Measurements from ENCODE around the gene SCARB2.
A peak's percentile ranks its signal among the peaks of the same experiment; 100 is the strongest.

Gene SCARB2

GRCh38 chr4:76213415-76214176, at the start of gene SCARB2:
SCARB2 (minus strand) TSS chr4:76213824; CDS start chr4:76213543, 281 bp downstream.
- Histone ChIP-seq H3K36me3 (ENCODE audit: control insufficient read depth, insufficient read depth, low read length) (no peaks in the 10 kb centered on the region), H3K4me3 (ENCODE audit: low read depth, low read length) (peak within 1 kb of the TSS; percentile 82), H3K9ac (ENCODE audit: low read depth, low read length) (peak within 1 kb of the TSS; percentile 77), H3K4me1 (ENCODE audit: control insufficient read depth, insufficient read depth, low read length) (peaks cover 24% of the 10 kb centered on the region), H3K9me3 (ENCODE audit: control insufficient read depth, insufficient read depth, low read length) (no peaks in the 10 kb centered on the region), H3K27me3 (ENCODE audit: control insufficient read depth, insufficient read depth, low read length) (peaks cover 5% of the 10 kb centered on the region; the same call in 1 of the 2 replicates), H3K27ac (ENCODE audit: low read depth, low read length) (peak within 1 kb of the TSS; percentile 86)

GRCh38 chr4:76260571-76260970, 46.9 kb upstream of the SCARB2 start:
- H3K9me3 ChIP-seq (ENCODE audit: control insufficient read depth, insufficient read depth, low read length) = no peaks in the 10 kb centered on the region
- H3K9ac ChIP-seq (ENCODE audit: low read depth, low read length) = no peak overlapping the region
- H3K36me3 ChIP-seq (ENCODE audit: control insufficient read depth, insufficient read depth, low read length) = no peaks in the 10 kb centered on the region
- H3K27ac ChIP-seq (ENCODE audit: low read depth, low read length) = no peak overlapping the region
- no peaks in the 10 kb centered on the region for H3K27me3 ChIP-seq (ENCODE audit: control insufficient read depth, insufficient read depth, low read length)
- no peak overlapping the region for H3K4me3 ChIP-seq (ENCODE audit: low read depth, low read length)
- H3K4me1 ChIP-seq (ENCODE audit: control insufficient read depth, insufficient read depth, low read length) = no peaks in the 10 kb centered on the region

GRCh38 chr4:76257824-76258223, 44.2 kb upstream of the SCARB2 start:
- Histone ChIP-seq H3K27ac (ENCODE audit: low read depth, low read length) (no peak overlapping the region), H3K4me1 (ENCODE audit: control insufficient read depth, insufficient read depth, low read length) (no peaks in the 10 kb centered on the region), H3K4me3 (ENCODE audit: low read depth, low read length) (no peak overlapping the region), H3K36me3 (ENCODE audit: control insufficient read depth, insufficient read depth, low read length) (no peaks in the 10 kb centered on the region), H3K9me3 (ENCODE audit: control insufficient read depth, insufficient read depth, low read length) (no peaks in the 10 kb centered on the region), H3K9ac (ENCODE audit: low read depth, low read length) (no peak overlapping the region), H3K27me3 (ENCODE audit: control insufficient read depth, insufficient read depth, low read length) (peaks cover 5% of the 10 kb centered on the region; the same call in 1 of the 2 replicates)

GRCh38 chr4:76256968-76257367, 43.3 kb upstream of the SCARB2 start:
- H3K4me1 ChIP-seq (ENCODE audit: control insufficient read depth, insufficient read depth, low read length) = no peaks in the 10 kb centered on the region
- H3K9me3 ChIP-seq (ENCODE audit: control insufficient read depth, insufficient read depth, low read length) = no peaks in the 10 kb centered on the region
- no peaks in the 10 kb centered on the region for H3K36me3 ChIP-seq (ENCODE audit: control insufficient read depth, insufficient read depth, low read length)
- no peak overlapping the region for H3K27ac ChIP-seq (ENCODE audit: low read depth, low read length)
- H3K4me3 ChIP-seq (ENCODE audit: low read depth, low read length) = no peak overlapping the region
- no peak overlapping the region for H3K9ac ChIP-seq (ENCODE audit: low read depth, low read length)
- peaks cover 12% of the 10 kb centered on the region for H3K27me3 ChIP-seq (ENCODE audit: control insufficient read depth, insufficient read depth, low read length)

- Histone ChIP-seq H3K4me3 (ENCODE audit: low read depth, low read length) (no peak overlapping the region), H3K36me3 (ENCODE audit: control insufficient read depth, insufficient read depth, low read length) (no peaks in the 10 kb centered on the region), H3K9ac (ENCODE audit: low read depth, low read length) (no peak overlapping the region), H3K4me1 (ENCODE audit: control insufficient read depth, insufficient read depth, low read length) (peaks cover 3% of the 10 kb centered on the region), H3K27me3 (ENCODE audit: control insufficient read depth, insufficient read depth, low read length) (peaks cover 19% of the 10 kb centered on the region), H3K9me3 (ENCODE audit: control insufficient read depth, insufficient read depth, low read length) (no peaks in the 10 kb centered on the region), H3K27ac (ENCODE audit: low read depth, low read length) (no peak overlapping the region)
Measured at GRCh38 chr4:76256032-76256431, 42.4 kb upstream of the SCARB2 start.

- H3K27ac ChIP-seq (ENCODE audit: low read depth, low read length) = no peak overlapping the region
- H3K4me3 ChIP-seq (ENCODE audit: low read depth, low read length) = no peak overlapping the region
- no peak overlapping the region for H3K9ac ChIP-seq (ENCODE audit: low read depth, low read length)
- H3K4me1 ChIP-seq (ENCODE audit: control insufficient read depth, insufficient read depth, low read length) = peaks cover 9% of the 10 kb centered on the region
- peaks cover 25% of the 10 kb centered on the region for H3K27me3 ChIP-seq (ENCODE audit: control insufficient read depth, insufficient read depth, low read length)
- no peaks in the 10 kb centered on the region for H3K9me3 ChIP-seq (ENCODE audit: control insufficient read depth, insufficient read depth, low read length)
- H3K36me3 ChIP-seq (ENCODE audit: control insufficient read depth, insufficient read depth, low read length) = no peaks in the 10 kb centered on the region
Measured at GRCh38 chr4:76253511-76253910, 39.9 kb upstream of the SCARB2 start.

GRCh38 chr4:76252271-76252653, 38.6 kb upstream of the SCARB2 start:
- no peak overlapping the region for H3K9ac ChIP-seq (ENCODE audit: low read depth, low read length)
- no peaks in the 10 kb centered on the region for H3K36me3 ChIP-seq (ENCODE audit: control insufficient read depth, insufficient read depth, low read length)
- H3K4me1 ChIP-seq (ENCODE audit: control insufficient read depth, insufficient read depth, low read length) = peaks cover 9% of the 10 kb centered on the region
- no peak overlapping the region for H3K27ac ChIP-seq (ENCODE audit: low read depth, low read length)
- no peaks in the 10 kb centered on the region for H3K9me3 ChIP-seq (ENCODE audit: control insufficient read depth, insufficient read depth, low read length)
- H3K4me3 ChIP-seq (ENCODE audit: low read depth, low read length) = peak overlapping the region; percentile 64
- peaks cover 25% of the 10 kb centered on the region for H3K27me3 ChIP-seq (ENCODE audit: control insufficient read depth, insufficient read depth, low read length)

- Histone ChIP-seq H3K9ac (ENCODE audit: low read depth, low read length) (no peak within 1 kb of the TSS), H3K4me3 (ENCODE audit: low read depth, low read length) (peak within 1 kb of the TSS; percentile 64), H3K36me3 (ENCODE audit: control insufficient read depth, insufficient read depth, low read length) (no peaks in the 10 kb centered on the region), H3K9me3 (ENCODE audit: control insufficient read depth, insufficient read depth, low read length) (no peaks in the 10 kb centered on the region), H3K27ac (ENCODE audit: low read depth, low read length) (no peak within 1 kb of the TSS), H3K27me3 (ENCODE audit: control insufficient read depth, insufficient read depth, low read length) (peaks cover 25% of the 10 kb centered on the region), H3K4me1 (ENCODE audit: control insufficient read depth, insufficient read depth, low read length) (peaks cover 9% of the 10 kb centered on the region)
Measured at GRCh38 chr4:76251441-76252270, 38.0 kb upstream of the SCARB2 start, which contains the start of gene FAM47E. FAM47E (plus strand) TSS chr4:76251721; CDS start chr4:76251747, 26 bp downstream.

GRCh38 chr4:76250962-76251361, 37.3 kb upstream of the SCARB2 start:
- peaks cover 9% of the 10 kb centered on the region for H3K4me1 ChIP-seq (ENCODE audit: control insufficient read depth, insufficient read depth, low read length)
- H3K9me3 ChIP-seq (ENCODE audit: control insufficient read depth, insufficient read depth, low read length) = no peaks in the 10 kb centered on the region
- no peak overlapping the region for H3K27ac ChIP-seq (ENCODE audit: low read depth, low read length)
- peaks cover 25% of the 10 kb centered on the region for H3K27me3 ChIP-seq (ENCODE audit: control insufficient read depth, insufficient read depth, low read length)
- no peaks in the 10 kb centered on the region for H3K36me3 ChIP-seq (ENCODE audit: control insufficient read depth, insufficient read depth, low read length)
- peak overlapping the region; percentile 64 for H3K4me3 ChIP-seq (ENCODE audit: low read depth, low read length)
- no peak overlapping the region for H3K9ac ChIP-seq (ENCODE audit: low read depth, low read length)

GRCh38 chr4:76246852-76247251, 33.2 kb upstream of the SCARB2 start:
- Histone ChIP-seq H3K4me1 (ENCODE audit: control insufficient read depth, insufficient read depth, low read length) (peaks cover 9% of the 10 kb centered on the region), H3K4me3 (ENCODE audit: low read depth, low read length) (no peak overlapping the region), H3K27ac (ENCODE audit: low read depth, low read length) (no peak overlapping the region), H3K27me3 (ENCODE audit: control insufficient read depth, insufficient read depth, low read length) (peaks cover 12% of the 10 kb centered on the region), H3K36me3 (ENCODE audit: control insufficient read depth, insufficient read depth, low read length) (no peaks in the 10 kb centered on the region), H3K9me3 (ENCODE audit: control insufficient read depth, insufficient read depth, low read length) (no peaks in the 10 kb centered on the region), H3K9ac (ENCODE audit: low read depth, low read length) (no peak overlapping the region)

- Histone ChIP-seq H3K4me1 (ENCODE audit: control insufficient read depth, insufficient read depth, low read length) (peaks cover 6% of the 10 kb centered on the region), H3K27me3 (ENCODE audit: control insufficient read depth, insufficient read depth, low read length) (peaks cover 6% of the 10 kb centered on the region), H3K4me3 (ENCODE audit: low read depth, low read length) (no peak overlapping the region), H3K9me3 (ENCODE audit: control insufficient read depth, insufficient read depth, low read length) (no peaks in the 10 kb centered on the region), H3K9ac (ENCODE audit: low read depth, low read length) (no peak overlapping the region), H3K27ac (ENCODE audit: low read depth, low read length) (no peak overlapping the region), H3K36me3 (ENCODE audit: control insufficient read depth, insufficient read depth, low read length) (no peaks in the 10 kb centered on the region)
Measured at GRCh38 chr4:76246025-76246424, 32.4 kb upstream of the SCARB2 start.

Measured in HUES48 (cell line).